B cell (primary cell): ENCODE results near the gene LAMC3. TPM values are rescaled to one million over a fixed set of nuclear protein-coding genes. Genes with fewer than 3 reads are reported as not detected.

Source experiments
- ATAC-seq: fragments of 200-7000 bp; cut with Tn5 transposase; one replicate; pipeline ENCODE4 v1.10.0; 2021; ENCODE audit warnings: low read depth, mild to moderate bottlenecking, moderate number of reproducible peaks, moderate library complexity
- CTCF ChIA-PET: fragments of 350-600 bp; sonication (Branson Sonifier 250); formaldehyde crosslinking; loops from one replicate; lab custom pipeline; 2021; ENCODE audit warnings: antibody characterized with exemption, inconsistent platforms; lab: Charles Lee
- POLR2A ChIA-PET: fragments of 350-600 bp; sonication (Branson Sonifier 250); formaldehyde crosslinking; loops from one replicate; lab custom pipeline; 2021; ENCODE audit warnings: antibody characterized with exemption; lab: Charles Lee
- DNase-seq: peaks from one replicate; pipeline ENCODE4 v3.0.0; 2013
- H2AFZ ChIP-seq: 2 replicates; pipeline ENCODE4 v1.6.1; 2012; ENCODE audit warnings: mild to moderate bottlenecking, low read depth, low read length; ENCODE audit not compliant: insufficient read depth, poor library complexity, severe bottlenecking
- H3K27ac ChIP-seq, 2 donors: 1 replicate in 1 of 2; 2 replicates in 1 of 2; pipeline ENCODE4 v1.5.1; 2012 to 2013; ENCODE audit warnings: low read length in 2 of 2, mild to moderate bottlenecking in 2 of 2, moderate library complexity in 1 of 2
- H3K27me3 ChIP-seq, 4 experiments: fragments of 200-600 bp in 1 of 4; sonication (generic) in 1 of 4; replicated peaks in 1 of 4; 1 replicate in 2 of 4; 2 replicates in 2 of 4; pipeline versions ENCODE4 v1.6.1 to v1.7.0; 2013 to 2016; ENCODE audit warnings: low read length in 3 of 4, mild to moderate bottlenecking in 2 of 4, mixed read lengths in 1 of 4, moderate library complexity in 1 of 4; ENCODE audit not compliant: insufficient read depth in 4 of 4, control insufficient read depth in 3 of 4; ENCODE audit errors: control extremely low read depth in 1 of 4
- H3K36me3 ChIP-seq, 2 experiments: replicated peaks in 1 of 2; 1 replicate in 1 of 2; 2 replicates in 1 of 2; pipeline versions ENCODE4 v1.6.1 to v1.7.1; 2013; ENCODE audit warnings: low read length in 1 of 2; ENCODE audit not compliant: insufficient read depth in 2 of 2, control insufficient read depth in 1 of 2; ENCODE audit errors: control extremely low read depth in 1 of 2, extremely low read depth in 1 of 2
- H3K4me1 ChIP-seq, 2 donors: fragments of 200-600 bp in 1 of 2; sonication (generic) in 1 of 2; 1 replicate in 1 of 2; 2 replicates in 1 of 2; pipeline versions ENCODE4 v1.5.1 to v1.6.1; 2013 to 2017; ENCODE audit warnings: low read length in 2 of 2; ENCODE audit not compliant: control insufficient read depth in 2 of 2, insufficient read depth in 2 of 2
- H3K4me2 ChIP-seq: replicated peaks from 2 replicates; pipeline ENCODE3; 2012; ENCODE audit warnings: mild to moderate bottlenecking, low read depth, low read length; ENCODE audit not compliant: poor library complexity, severe bottlenecking
- H3K4me3 ChIP-seq, 5 experiments: fragments of 200-600 bp in 1 of 5; sonication (generic) in 1 of 5; 1 replicate in 3 of 5; 2 replicates in 2 of 5; pipeline versions ENCODE4 v1.5.1 to v1.7.0; 2011 to 2016; ENCODE audit warnings: low read length in 4 of 5, mild to moderate bottlenecking in 4 of 5, low read depth in 2 of 5, control low read depth in 1 of 5, moderate library complexity in 1 of 5; ENCODE audit not compliant: insufficient read depth in 1 of 5; ENCODE audit errors: control extremely low read depth in 1 of 5, extremely low read depth in 1 of 5
- H3K79me2 ChIP-seq: fragments of 200-600 bp; sonication (generic); one replicate; pipeline ENCODE4 v1.6.0; 2016; ENCODE audit warnings: low read length; ENCODE audit not compliant: control insufficient read depth, insufficient read depth
- H3K9ac ChIP-seq: fragments of 200-600 bp; sonication (generic); 2 replicates; pipeline ENCODE4 v1.6.1; 2017; ENCODE audit warnings: mild to moderate bottlenecking, low read length, moderate library complexity
- H3K9me3 ChIP-seq, 3 donors: one replicate each; pipeline versions ENCODE4 v1.6.1 to v1.7.1; 2013; ENCODE audit warnings: low read length in 2 of 3; ENCODE audit not compliant: control insufficient read depth in 2 of 3, insufficient read depth in 1 of 3; ENCODE audit errors: control extremely low read depth in 1 of 3
- H4K20me1 ChIP-seq: 2 replicates; pipeline ENCODE4 v1.6.0; 2012; ENCODE audit warnings: mild to moderate bottlenecking, low read length; ENCODE audit not compliant: insufficient read depth, control insufficient read depth, poor library complexity, severe bottlenecking
- H3K27ac Mint-ChIP-seq: one replicate; pipeline ENCODE4 v1.8.0; 2021; ENCODE audit warnings: mixed read lengths
- H3K27me3 Mint-ChIP-seq: one replicate; pipeline ENCODE4 v1.8.0; 2021; ENCODE audit warnings: mixed read lengths
- H3K4me1 Mint-ChIP-seq: one replicate; pipeline ENCODE4 v1.8.0; 2021; ENCODE audit warnings: mixed read lengths
- H3K4me3 Mint-ChIP-seq: one replicate; pipeline ENCODE4 v1.8.0; 2021; ENCODE audit warnings: mixed read lengths
- H3K9me3 Mint-ChIP-seq: one replicate; pipeline ENCODE4 v1.8.0; 2022; ENCODE audit warnings: mixed read lengths; ENCODE audit not compliant: insufficient read depth
- EZH2 ChIP-seq: IDR thresholded peaks from 2 replicates; pipeline ENCODE4 v1.6.1; 2012; ENCODE audit warnings: borderline replicate concordance, low read depth, mild to moderate bottlenecking, moderate library complexity, low read length; ENCODE audit not compliant: insufficient read depth, poor library complexity, severe bottlenecking
- WGBS: methylation state at CpG from one replicate; pipeline ENCODE4 v1.1.5; 2013; ENCODE audit warnings: missing lambda C conversion rate; ENCODE audit not compliant: insufficient coverage; 5-methylcytosine and 5-hydroxymethylcytosine counted together
- intact Hi-C: fragments of 100-400 bp; cut with micrococcal nuclease; formaldehyde crosslinking; loops from one replicate; pipeline ENCODE4 v1.10.0; 2022
- polyA plus RNA-seq: library from polyadenylated mRNA; depleted of rRNA; stranded (reverse); fragments of >200 nt; gene quantifications from 2 replicates; pipeline ENCODE4 v1.2.3, GENCODE V29; 2012
- total RNA-seq, 2 donors: library from RNA; stranded (reverse); fragments of 120-200 nt in 1 of 2; gene quantifications; 1 replicate in 1 of 2; 2 replicates in 1 of 2; pipeline versions ENCODE4 v1.2.3 to v1.2.4, GENCODE V29; 2013 to 2022
- TF ChIP-seq, protein P1 (sequence below): fragments of 200-600 bp; IDR thresholded peaks from one replicate; pipeline ENCODE4 v1.8.0; 2022; ENCODE audit warnings: antibody characterized with exemption, mild to moderate bottlenecking

LAMC3 gene
- total and polyA plus RNA-seq, 2 donors (not counting 1 experiment from before 2014, with no cell fraction given): 0.25 to 0.45 TPM

DNA sequence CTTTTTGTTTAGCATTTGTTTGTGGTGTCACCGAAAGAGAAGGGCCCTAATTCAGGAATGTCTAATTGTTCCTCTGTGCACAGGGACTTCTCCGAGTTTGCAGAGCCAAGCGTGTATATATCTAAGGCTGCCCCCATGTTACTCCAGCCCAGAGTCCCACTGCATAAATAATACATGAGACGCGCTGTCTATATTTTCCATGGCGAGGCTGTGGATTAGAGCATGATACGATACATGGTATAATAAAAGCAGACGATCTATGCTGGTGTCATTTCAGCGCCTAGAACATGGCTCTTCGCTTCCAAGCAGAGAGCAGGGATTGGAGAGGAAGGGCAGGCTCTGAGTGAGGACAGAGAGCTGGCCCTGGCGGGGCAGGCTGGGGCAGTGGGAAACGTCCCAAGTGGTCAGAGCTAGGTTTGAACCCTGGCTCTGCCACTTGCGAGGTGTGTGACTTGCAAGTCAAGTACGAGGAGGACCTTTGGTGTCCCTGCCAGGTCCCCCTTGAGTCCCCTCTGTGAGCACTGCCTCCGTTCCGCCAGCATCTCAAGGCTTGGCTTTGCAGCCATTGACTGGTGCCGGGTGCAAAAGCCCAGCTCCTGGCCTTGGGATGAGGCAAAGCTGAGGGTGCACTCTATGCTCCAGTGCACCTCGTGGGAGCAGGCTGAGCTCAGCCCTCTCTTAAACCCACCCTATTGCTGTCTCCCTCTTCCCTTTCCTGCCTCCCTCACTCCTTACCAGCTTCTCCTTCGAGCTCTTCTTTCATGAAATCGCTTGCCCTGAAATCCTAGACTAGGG is 29.2 kb upstream of the LAMC3 start:
- ATAC-seq (no peak), DNase-seq (no peak)
- H3K4me3 Mint-ChIP-seq: no peak overlapping the region
- 94% methylated on average over 17 of the region's 20 CpGs for WGBS
- Histone ChIP-seq H3K4me3 (no peak overlapping the region), H2AFZ (no peak overlapping the region), H4K20me1 (no peaks in the 10 kb centered on the region), H3K27ac (no peak overlapping the region), H3K4me2 (no peak overlapping the region), H3K4me1 (no peaks in the 10 kb centered on the region), H3K79me2 (no peaks in the 10 kb centered on the region), H3K9ac (no peak overlapping the region), H3K9me3 (no peaks in the 10 kb centered on the region), H3K27me3 (no peaks in the 10 kb centered on the region), H3K36me3 (no peaks in the 10 kb centered on the region)
- ChIA-PET CTCF (no interaction called here), POLR2A (interaction anchor here (0.7 kb wide), 1 partner anchor 273 kb away, joined by 6 read pairs; no protein-coding TSS in a partner anchor)
- intact Hi-C loops: no loop called here
- peaks cover 10% of the 10 kb centered on the region for H3K27me3 Mint-ChIP-seq
- H3K4me1 Mint-ChIP-seq: no peaks in the 10 kb centered on the region
- no peak for TF ChIP-seq EZH2
- TF ChIP-seq, protein P1, sequence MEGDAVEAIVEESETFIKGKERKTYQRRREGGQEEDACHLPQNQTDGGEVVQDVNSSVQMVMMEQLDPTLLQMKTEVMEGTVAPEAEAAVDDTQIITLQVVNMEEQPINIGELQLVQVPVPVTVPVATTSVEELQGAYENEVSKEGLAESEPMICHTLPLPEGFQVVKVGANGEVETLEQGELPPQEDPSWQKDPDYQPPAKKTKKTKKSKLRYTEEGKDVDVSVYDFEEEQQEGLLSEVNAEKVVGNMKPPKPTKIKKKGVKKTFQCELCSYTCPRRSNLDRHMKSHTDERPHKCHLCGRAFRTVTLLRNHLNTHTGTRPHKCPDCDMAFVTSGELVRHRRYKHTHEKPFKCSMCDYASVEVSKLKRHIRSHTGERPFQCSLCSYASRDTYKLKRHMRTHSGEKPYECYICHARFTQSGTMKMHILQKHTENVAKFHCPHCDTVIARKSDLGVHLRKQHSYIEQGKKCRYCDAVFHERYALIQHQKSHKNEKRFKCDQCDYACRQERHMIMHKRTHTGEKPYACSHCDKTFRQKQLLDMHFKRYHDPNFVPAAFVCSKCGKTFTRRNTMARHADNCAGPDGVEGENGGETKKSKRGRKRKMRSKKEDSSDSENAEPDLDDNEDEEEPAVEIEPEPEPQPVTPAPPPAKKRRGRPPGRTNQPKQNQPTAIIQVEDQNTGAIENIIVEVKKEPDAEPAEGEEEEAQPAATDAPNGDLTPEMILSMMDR: no peak
- no peaks in the 10 kb centered on the region for H3K9me3 Mint-ChIP-seq
- no peak overlapping the region for H3K27ac Mint-ChIP-seq

DNA sequence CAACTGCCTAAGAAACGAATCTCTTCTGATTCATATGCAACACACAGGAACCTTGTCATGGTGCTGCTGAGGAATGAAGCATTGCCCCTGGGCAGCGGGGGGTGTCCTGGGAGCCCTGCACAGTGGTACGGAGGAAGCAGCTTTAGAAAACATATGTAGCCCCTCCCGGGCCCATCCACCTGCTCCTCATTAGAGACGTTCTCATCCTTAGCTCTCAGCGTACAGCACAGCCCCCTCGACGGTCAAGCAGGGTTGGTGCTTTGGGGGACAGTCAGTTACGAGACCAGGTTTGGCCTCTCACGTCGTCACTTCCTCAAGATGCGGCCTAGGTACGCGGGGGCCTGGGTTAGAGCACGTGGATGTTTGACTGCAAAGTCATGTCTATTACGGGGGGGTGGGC is 28.4 kb upstream of the LAMC3 start:
- intact Hi-C loops: no loop called here
- Histone ChIP-seq H3K4me3 (no peak overlapping the region), H3K4me2 (no peak overlapping the region), H4K20me1 (no peaks in the 10 kb centered on the region), H3K9me3 (no peaks in the 10 kb centered on the region), H3K4me1 (no peaks in the 10 kb centered on the region), H3K27me3 (no peaks in the 10 kb centered on the region), H2AFZ (no peak overlapping the region), H3K9ac (no peak overlapping the region), H3K27ac (no peak overlapping the region), H3K79me2 (no peaks in the 10 kb centered on the region), H3K36me3 (no peaks in the 10 kb centered on the region)
- Mint-ChIP-seq H3K27ac (no peak overlapping the region), H3K4me1 (no peaks in the 10 kb centered on the region), H3K27me3 (peaks cover 10% of the 10 kb centered on the region), H3K4me3 (no peak overlapping the region), H3K9me3 (no peaks in the 10 kb centered on the region)
- POLR2A ChIA-PET: no interaction called here
- TF ChIP-seq, protein P1: no peak
- TF ChIP-seq EZH2: no peak
- DNase-seq (no peak), ATAC-seq (no peak)
- 45% methylated on average over 10 of the region's 16 CpGs for WGBS
- CTCF ChIA-PET: interaction anchor here (1.0 kb wide), 1 partner anchor 66 kb away, joined by 3 read pairs; no protein-coding TSS in a partner anchor
